HEK293T (cell line): ENCODE results near the gene SH2D1B.

Experiments used
- BHLHE40 ChIP-seq: fragments of 450-650 bp; IDR thresholded peaks from 2 replicates; pipeline ENCODE4 v1.6.1; 2016; ENCODE audit warnings: mild to moderate bottlenecking, moderate library complexity, borderline replicate concordance
- ELF4 ChIP-seq: fragments of 450-650 bp; IDR thresholded peaks from 2 replicates; pipeline ENCODE4 v1.6.1; 2017; ENCODE audit warnings: antibody characterized with exemption
- FOXA1 ChIP-seq: fragments of 450-650 bp; IDR thresholded peaks from 2 replicates; pipeline ENCODE4 v1.6.1; 2016; ENCODE audit warnings: mild to moderate bottlenecking
- FOXK2 ChIP-seq: fragments of 450-650 bp; IDR thresholded peaks from 2 replicates; pipeline ENCODE4 v1.6.1; 2016; ENCODE audit warnings: mild to moderate bottlenecking
- FOXM1 ChIP-seq: fragments of 450-650 bp; IDR thresholded peaks from 2 replicates; pipeline ENCODE4 v1.6.1; 2017; ENCODE audit warnings: mild to moderate bottlenecking, borderline replicate concordance
- HDGF ChIP-seq: fragments of 450-650 bp; IDR thresholded peaks from 2 replicates; pipeline ENCODE4 v1.6.1; 2017; ENCODE audit warnings: antibody characterized with exemption, borderline replicate concordance
- LEF1 ChIP-seq: fragments of 450-650 bp; IDR thresholded peaks from 2 replicates; pipeline ENCODE4 v1.6.1; 2017; ENCODE audit warnings: mild to moderate bottlenecking, borderline replicate concordance
- NFRKB ChIP-seq: fragments of 450-650 bp; IDR thresholded peaks from 2 replicates; pipeline ENCODE4 v1.6.1; 2016; ENCODE audit warnings: mild to moderate bottlenecking, moderate library complexity
- PKNOX1 ChIP-seq: fragments of 450-650 bp; IDR thresholded peaks from 2 replicates; pipeline ENCODE4 v1.6.1; 2016
- SP1 ChIP-seq: fragments of 450-650 bp; IDR thresholded peaks from 2 replicates; pipeline ENCODE4 v1.6.1; 2017

GRCh38 chr1:162351246-162351842 is 60.6 kb downstream of the SH2D1B start:
- TF ChIP-seq PKNOX1 (no peak), SP1 (no peak), LEF1 (no peak), HDGF (no peak), FOXK2 (no peak), BHLHE40 (no peak), FOXM1 (no peak), ELF4 (no peak), FOXA1 (no peak), NFRKB (no peak)
